ENCODE results near the gene SLC2A1. TPM values are rescaled to one million over a fixed set of nuclear protein-coding genes. Genes with fewer than 3 reads are reported as not detected.

Gene SLC2A1
- total RNA-seq, 2 donors from 2014 or later: 4.2 to 13.2 TPM

- intact Hi-C loops (cut with DNase I): no loop called here
- Histone ChIP-seq H3K27ac (no peak overlapping the region), H3K27me3 (no peaks in the 10 kb centered on the region), H3K4me1 (peaks cover 42% of the 10 kb centered on the region), H3K4me3 (no peak overlapping the region), H3K9me3 (no peaks in the 10 kb centered on the region), H3K36me3 (replicated peaks in 1 of 2; ENCODE audit: insufficient read depth in 1 of 2, low read depth in 2 of 2) (no peaks in the 10 kb centered on the region)
- whole genome bisulfite sequencing, 2 donors: 74 to 85% methylated on average over 6 of the region's 6 CpGs
- no peak for ATAC-seq
- peak in 1 of 4 donors; percentile 4 for DNase-seq
- TF ChIP-seq CTCF (IDR thresholded peaks at IDR 0.05) (no peak), POLR2A (IDR thresholded peaks at IDR 0.05) (no peak)
These were observed 21.4 kb downstream of the SLC2A1 start for GRCh38 chr1:42937141-42937696.

GRCh38 chr1:42936309-42937078 lies 22.2 kb downstream of the SLC2A1 start:
- H3K4me3 ChIP-seq: no peak overlapping the region
- TF ChIP-seq POLR2A (IDR thresholded peaks at IDR 0.05) (no peak), CTCF (IDR thresholded peaks at IDR 0.05) (no peak)
- H3K4me1 ChIP-seq: peaks cover 39% of the 10 kb centered on the region
- DNase-seq (peak in 2 of 4 donors; percentile 5 to 9), ATAC-seq (no peak)
- no peaks in the 10 kb centered on the region for H3K9me3 ChIP-seq
- no peak overlapping the region for H3K27ac ChIP-seq
- H3K36me3 ChIP-seq (replicated peaks in 1 of 2; ENCODE audit: insufficient read depth in 1 of 2, low read depth in 2 of 2): no peaks in the 10 kb centered on the region
- H3K27me3 ChIP-seq: no peaks in the 10 kb centered on the region
- WGBS, 2 donors: 73 to 74% methylated on average over 7 of the region's 7 CpGs
- intact Hi-C loops (cut with DNase I): no loop called here

GRCh38 chr1:42935971-42936308 lies 22.7 kb downstream of the SLC2A1 start:
- DNase-seq (peak in 1 of 4 donors; percentile 5), ATAC-seq (no peak)
- no peak overlapping the region for H3K4me3 ChIP-seq
- WGBS, 2 donors: 89 to 96% methylated on average over 5 of the region's 5 CpGs
- intact Hi-C loops (cut with DNase I): no loop called here
- H3K27me3 ChIP-seq: no peaks in the 10 kb centered on the region
- no peak overlapping the region for H3K27ac ChIP-seq
- no peaks in the 10 kb centered on the region for H3K36me3 ChIP-seq (replicated peaks in 1 of 2; ENCODE audit: insufficient read depth in 1 of 2, low read depth in 2 of 2)
- no peaks in the 10 kb centered on the region for H3K9me3 ChIP-seq
- peaks cover 34% of the 10 kb centered on the region for H3K4me1 ChIP-seq
- no peak for TF ChIP-seq CTCF (IDR thresholded peaks at IDR 0.05)

GRCh38 chr1:42935313-42935895 lies 23.3 kb downstream of the SLC2A1 start:
- ATAC-seq (no peak), DNase-seq (peak in 3 of 4 donors; percentile 5 to 40 (median 6))
- Histone ChIP-seq H3K4me1 (peaks cover 30% of the 10 kb centered on the region), H3K27me3 (no peaks in the 10 kb centered on the region), H3K36me3 (replicated peaks in 1 of 2; ENCODE audit: insufficient read depth in 1 of 2, low read depth in 2 of 2) (no peaks in the 10 kb centered on the region), H3K4me3 (no peak overlapping the region), H3K9me3 (no peaks in the 10 kb centered on the region), H3K27ac (no peak overlapping the region)
- 83 to 87% methylated on average over 7 to 8 of the region's 8 CpGs for WGBS, 2 donors
- intact Hi-C loops (cut with DNase I): no loop called here
- TF ChIP-seq CTCF (IDR thresholded peaks at IDR 0.05): no peak
- TF ChIP-seq POLR2A (IDR thresholded peaks at IDR 0.05): no peak
